Measurements from ENCODE around the gene FNTB.

DNA sequence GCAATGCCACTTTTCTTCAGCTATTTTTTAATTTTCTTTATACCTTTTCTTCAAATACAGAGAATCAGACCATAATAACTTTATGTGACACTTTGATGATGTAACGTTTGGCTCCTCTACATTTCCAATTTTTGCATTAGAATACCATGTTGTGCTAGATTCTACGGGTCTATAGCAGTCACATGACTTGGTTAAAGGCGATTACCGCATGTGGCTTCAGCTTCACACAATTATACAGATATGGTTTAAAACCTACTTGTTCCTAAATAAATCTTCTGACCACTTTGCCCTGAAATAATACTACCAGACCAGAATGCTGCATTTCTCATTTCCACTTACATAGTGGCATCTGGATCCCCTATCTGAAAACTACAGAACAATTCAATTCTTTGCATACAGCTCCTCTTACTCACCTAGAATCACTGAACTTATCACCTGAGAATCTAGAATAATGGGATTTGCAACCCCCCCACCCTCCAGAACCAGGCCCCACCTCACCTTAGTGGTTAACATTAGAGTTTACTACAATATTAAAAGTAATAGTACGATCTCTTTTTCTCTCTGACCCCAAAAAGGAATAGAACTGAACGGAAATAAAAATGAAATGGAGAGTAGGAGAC is 114.3 kb downstream of the FNTB start:
- TF ChIP-seq, protein P1, sequence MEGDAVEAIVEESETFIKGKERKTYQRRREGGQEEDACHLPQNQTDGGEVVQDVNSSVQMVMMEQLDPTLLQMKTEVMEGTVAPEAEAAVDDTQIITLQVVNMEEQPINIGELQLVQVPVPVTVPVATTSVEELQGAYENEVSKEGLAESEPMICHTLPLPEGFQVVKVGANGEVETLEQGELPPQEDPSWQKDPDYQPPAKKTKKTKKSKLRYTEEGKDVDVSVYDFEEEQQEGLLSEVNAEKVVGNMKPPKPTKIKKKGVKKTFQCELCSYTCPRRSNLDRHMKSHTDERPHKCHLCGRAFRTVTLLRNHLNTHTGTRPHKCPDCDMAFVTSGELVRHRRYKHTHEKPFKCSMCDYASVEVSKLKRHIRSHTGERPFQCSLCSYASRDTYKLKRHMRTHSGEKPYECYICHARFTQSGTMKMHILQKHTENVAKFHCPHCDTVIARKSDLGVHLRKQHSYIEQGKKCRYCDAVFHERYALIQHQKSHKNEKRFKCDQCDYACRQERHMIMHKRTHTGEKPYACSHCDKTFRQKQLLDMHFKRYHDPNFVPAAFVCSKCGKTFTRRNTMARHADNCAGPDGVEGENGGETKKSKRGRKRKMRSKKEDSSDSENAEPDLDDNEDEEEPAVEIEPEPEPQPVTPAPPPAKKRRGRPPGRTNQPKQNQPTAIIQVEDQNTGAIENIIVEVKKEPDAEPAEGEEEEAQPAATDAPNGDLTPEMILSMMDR (IDR thresholded peaks at IDR 0.05; ENCODE audit: insufficient read depth, low read length): no peak
- TF ChIP-seq SPI1 (IDR thresholded peaks at IDR 0.05; ENCODE audit: borderline replicate concordance, low read depth) (no peak), POLR2AphosphoS5 (IDR thresholded peaks at IDR 0.05; ENCODE audit: low read depth) (no peak), GABPA (IDR thresholded peaks at IDR 0.05; ENCODE audit: low read depth) (no peak)
- TF ChIP-seq, protein P2, sequence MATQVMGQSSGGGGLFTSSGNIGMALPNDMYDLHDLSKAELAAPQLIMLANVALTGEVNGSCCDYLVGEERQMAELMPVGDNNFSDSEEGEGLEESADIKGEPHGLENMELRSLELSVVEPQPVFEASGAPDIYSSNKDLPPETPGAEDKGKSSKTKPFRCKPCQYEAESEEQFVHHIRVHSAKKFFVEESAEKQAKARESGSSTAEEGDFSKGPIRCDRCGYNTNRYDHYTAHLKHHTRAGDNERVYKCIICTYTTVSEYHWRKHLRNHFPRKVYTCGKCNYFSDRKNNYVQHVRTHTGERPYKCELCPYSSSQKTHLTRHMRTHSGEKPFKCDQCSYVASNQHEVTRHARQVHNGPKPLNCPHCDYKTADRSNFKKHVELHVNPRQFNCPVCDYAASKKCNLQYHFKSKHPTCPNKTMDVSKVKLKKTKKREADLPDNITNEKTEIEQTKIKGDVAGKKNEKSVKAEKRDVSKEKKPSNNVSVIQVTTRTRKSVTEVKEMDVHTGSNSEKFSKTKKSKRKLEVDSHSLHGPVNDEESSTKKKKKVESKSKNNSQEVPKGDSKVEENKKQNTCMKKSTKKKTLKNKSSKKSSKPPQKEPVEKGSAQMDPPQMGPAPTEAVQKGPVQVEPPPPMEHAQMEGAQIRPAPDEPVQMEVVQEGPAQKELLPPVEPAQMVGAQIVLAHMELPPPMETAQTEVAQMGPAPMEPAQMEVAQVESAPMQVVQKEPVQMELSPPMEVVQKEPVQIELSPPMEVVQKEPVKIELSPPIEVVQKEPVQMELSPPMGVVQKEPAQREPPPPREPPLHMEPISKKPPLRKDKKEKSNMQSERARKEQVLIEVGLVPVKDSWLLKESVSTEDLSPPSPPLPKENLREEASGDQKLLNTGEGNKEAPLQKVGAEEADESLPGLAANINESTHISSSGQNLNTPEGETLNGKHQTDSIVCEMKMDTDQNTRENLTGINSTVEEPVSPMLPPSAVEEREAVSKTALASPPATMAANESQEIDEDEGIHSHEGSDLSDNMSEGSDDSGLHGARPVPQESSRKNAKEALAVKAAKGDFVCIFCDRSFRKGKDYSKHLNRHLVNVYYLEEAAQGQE (IDR thresholded peaks at IDR 0.05; ENCODE audit: insufficient replicate concordance, low read depth): no peak

Measured in HL-60 (cell line).